ENCODE results near the gene MYOD1. TPM values are rescaled to one million over a fixed set of nuclear protein-coding genes. Genes with fewer than 3 reads are reported as not detected.

The MYOD1 gene
- total RNA-seq, 1 donor from 2014 or later: not detected

GRCh38 chr11:17684550-17684949, 34.8 kb upstream of the MYOD1 start:
- no peaks in the 10 kb centered on the region for H3K4me1 Mint-ChIP-seq
- ChIA-PET CTCF (no interaction called here), POLR2A (no interaction called here)
- H3K9me3 Mint-ChIP-seq: no peaks in the 10 kb centered on the region
- no peak for TF ChIP-seq CTCF (IDR thresholded peaks at IDR 0.05)
- no peaks in the 10 kb centered on the region for H3K36me3 Mint-ChIP-seq (ENCODE audit: low read depth)
- H3K27me3 Mint-ChIP-seq: peaks cover 9% of the 10 kb centered on the region
- intact Hi-C loops (cut with micrococcal nuclease): no loop called here
- no peak overlapping the region for H3K4me3 Mint-ChIP-seq
- ATAC-seq (ENCODE audit: low read depth) (no peak), DNase-seq (no peak)
- H3K27ac Mint-ChIP-seq: no peak overlapping the region

GRCh38 chr11:17686231-17686980, 33.0 kb upstream of the MYOD1 start:
- H3K36me3 Mint-ChIP-seq (ENCODE audit: low read depth): no peaks in the 10 kb centered on the region
- no peaks in the 10 kb centered on the region for H3K4me1 Mint-ChIP-seq
- H3K27me3 Mint-ChIP-seq: peaks cover 7% of the 10 kb centered on the region
- CTCF ChIA-PET: interaction anchor here (1.2 kb wide), 1 partner anchor 45 kb away, joined by 3 read pairs; no protein-coding TSS in a partner anchor
- DNase-seq: no peak
- H3K27ac Mint-ChIP-seq: no peak overlapping the region
- no peak for ATAC-seq (ENCODE audit: low read depth)
- no peak for TF ChIP-seq CTCF (IDR thresholded peaks at IDR 0.05)
- POLR2A ChIA-PET: no interaction called here
- intact Hi-C loops (cut with micrococcal nuclease): no loop called here
- H3K9me3 Mint-ChIP-seq: no peaks in the 10 kb centered on the region
- H3K4me3 Mint-ChIP-seq: no peak overlapping the region

GRCh38 chr11:17687946-17688670, 31.3 kb upstream of the MYOD1 start:
- no peak overlapping the region for H3K4me3 Mint-ChIP-seq
- no peaks in the 10 kb centered on the region for H3K36me3 Mint-ChIP-seq (ENCODE audit: low read depth)
- CTCF ChIA-PET: no interaction called here
- no peaks in the 10 kb centered on the region for H3K9me3 Mint-ChIP-seq
- intact Hi-C loops (cut with micrococcal nuclease): no loop called here
- no peak overlapping the region for H3K27ac Mint-ChIP-seq
- H3K27me3 Mint-ChIP-seq: peaks cover 4% of the 10 kb centered on the region
- POLR2A ChIA-PET: no interaction called here
- no peaks in the 10 kb centered on the region for H3K4me1 Mint-ChIP-seq
- DNase-seq (no peak), ATAC-seq (ENCODE audit: low read depth) (no peak)
- TF ChIP-seq CTCF (IDR thresholded peaks at IDR 0.05): no peak

- ChIA-PET CTCF (no interaction called here), POLR2A (no interaction called here)
- DNase-seq: no peak
- intact Hi-C loops (cut with micrococcal nuclease): no loop called here
- H3K4me1 Mint-ChIP-seq: no peaks in the 10 kb centered on the region
- no peak overlapping the region for H3K27ac Mint-ChIP-seq
- TF ChIP-seq CTCF (IDR thresholded peaks at IDR 0.05): no peak
- no peaks in the 10 kb centered on the region for H3K9me3 Mint-ChIP-seq
- no peak for ATAC-seq (ENCODE audit: low read depth)
- peaks cover 25% of the 10 kb centered on the region for H3K27me3 Mint-ChIP-seq
- no peak overlapping the region for H3K4me3 Mint-ChIP-seq
- no peaks in the 10 kb centered on the region for H3K36me3 Mint-ChIP-seq (ENCODE audit: low read depth)
Measured at GRCh38 chr11:17691550-17691949, 27.8 kb upstream of the MYOD1 start.

GRCh38 chr11:17691976-17692375, 27.4 kb upstream of the MYOD1 start:
- Mint-ChIP-seq H3K4me3 (no peak overlapping the region), H3K27me3 (peaks cover 29% of the 10 kb centered on the region), H3K9me3 (no peaks in the 10 kb centered on the region), H3K27ac (no peak overlapping the region), H3K4me1 (no peaks in the 10 kb centered on the region), H3K36me3 (ENCODE audit: low read depth) (no peaks in the 10 kb centered on the region)
- ChIA-PET CTCF (no interaction called here), POLR2A (no interaction called here)
- no peak for ATAC-seq (ENCODE audit: low read depth)
- intact Hi-C loops (cut with micrococcal nuclease): no loop called here
- DNase-seq: no peak
- TF ChIP-seq CTCF (IDR thresholded peaks at IDR 0.05): no peak

Measured in activated B cell treated with CpG ODN at 0.5 μM for 24 hours (primary cell).